Liver (tissue), 3 donors: ENCODE data around the gene GLT6D1.

Source experiments
- CTCF ChIP-seq: fragments of 150-350 bp; IDR thresholded peaks from 2 replicates; pipeline ENCODE4 v1.5.1; 2017; ENCODE audit warnings: improper control_type of control experiment, low read depth, low read length; ENCODE audit not compliant: missing input control
- EGR1 ChIP-seq, 2 donors: IDR thresholded peaks; 2 replicates each; pipeline ENCODE4 v1.6.1; 2016 to 2018; ENCODE audit warnings: antibody characterized with exemption in 2 of 2, low read depth in 2 of 2
- FOXA1 ChIP-seq: IDR thresholded peaks from 2 replicates; pipeline ENCODE4 v1.6.1; 2016; ENCODE audit warnings: antibody characterized with exemption
- GABPA ChIP-seq, 2 donors: IDR thresholded peaks in 1 of 2; conservative IDR thresholded peaks in 1 of 2; 2 replicates each; pipeline ENCODE4 v1.6.1; 2016; ENCODE audit warnings: antibody characterized with exemption in 2 of 2, mild to moderate bottlenecking in 1 of 2, moderate library complexity in 1 of 2
- JUND ChIP-seq, 2 donors: IDR thresholded peaks; 2 replicates each; pipeline ENCODE4 v1.6.1; 2016; ENCODE audit warnings: antibody characterized with exemption in 2 of 2
- MAX ChIP-seq: IDR thresholded peaks from 2 replicates; pipeline ENCODE4 v1.6.1; 2016; ENCODE audit warnings: antibody characterized with exemption
- RAD21 ChIP-seq, 2 donors: IDR thresholded peaks; 2 replicates each; pipeline ENCODE4 v1.6.1; 2016; ENCODE audit warnings: antibody characterized with exemption in 2 of 2, mild to moderate bottlenecking in 2 of 2
- SP1 ChIP-seq: IDR thresholded peaks from 2 replicates; pipeline ENCODE4 v1.6.1; 2018; ENCODE audit warnings: antibody characterized with exemption, mild to moderate bottlenecking
- YY1 ChIP-seq: IDR thresholded peaks from 2 replicates; pipeline ENCODE4 v1.6.1; 2016; ENCODE audit warnings: antibody characterized with exemption, mild to moderate bottlenecking
- ZBTB33 ChIP-seq: IDR thresholded peaks from 2 replicates; pipeline ENCODE4 v1.6.1; 2016; ENCODE audit warnings: antibody characterized with exemption
- TF ChIP-seq, protein P1 (sequence below): IDR thresholded peaks from 2 replicates; pipeline ENCODE4 v1.6.1; 2016; ENCODE audit warnings: antibody characterized with exemption, mild to moderate bottlenecking
- donor health status: healthy.
- donor health status: healthy.

DNA sequence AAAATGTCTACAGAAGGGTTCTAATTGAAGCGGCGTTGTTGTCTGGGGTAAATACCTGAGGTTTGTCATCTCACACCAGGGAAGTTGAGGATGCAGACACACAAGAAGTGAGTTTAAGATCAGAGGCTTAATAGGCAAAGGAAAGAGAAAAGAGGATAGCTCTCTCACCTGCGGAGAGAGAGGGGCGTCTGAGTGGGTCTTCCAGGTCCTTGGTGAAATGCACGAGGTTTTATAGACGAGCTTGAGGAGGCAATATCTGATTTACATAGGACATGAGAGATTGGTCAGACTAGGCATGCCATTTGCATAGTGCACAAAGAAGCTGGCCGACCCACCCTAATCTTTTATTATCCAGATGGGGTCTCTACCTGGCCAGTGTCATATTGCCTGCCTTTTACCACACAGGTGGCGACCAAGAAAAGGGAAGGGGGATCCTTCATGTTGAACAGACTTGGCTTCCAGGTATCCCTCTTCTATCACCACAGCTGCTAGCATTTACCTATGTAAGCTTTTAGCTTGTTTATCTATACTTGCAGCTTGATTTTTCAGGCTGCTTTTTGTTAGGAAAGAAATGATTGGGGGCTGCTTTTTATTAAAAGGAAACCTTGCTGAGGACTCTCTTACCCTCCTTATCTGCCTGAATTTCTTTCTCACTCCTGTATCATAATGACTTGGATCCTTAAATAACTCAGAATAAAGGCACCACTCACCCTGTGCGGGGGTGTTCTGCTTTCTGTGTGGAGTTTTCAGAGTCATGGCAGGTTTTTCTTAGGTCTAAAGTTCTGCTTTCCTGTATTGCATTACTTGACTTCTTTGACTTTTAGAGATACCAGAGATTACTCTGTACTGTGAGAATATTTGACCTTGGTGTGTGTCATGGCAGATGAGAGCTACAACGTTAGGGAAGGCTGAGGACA lies 9.4 kb upstream of the GLT6D1 start:
- no peak for TF ChIP-seq CTCF
- TF ChIP-seq MAX, result no peak
- no peak for TF ChIP-seq EGR1 (IDR thresholded peaks at IDR 0.05; ENCODE audit: low read depth in 2 of 2)
- no peak for TF ChIP-seq YY1
- no peak for TF ChIP-seq JUND (IDR thresholded peaks at IDR 0.05)
- TF ChIP-seq, protein P1, sequence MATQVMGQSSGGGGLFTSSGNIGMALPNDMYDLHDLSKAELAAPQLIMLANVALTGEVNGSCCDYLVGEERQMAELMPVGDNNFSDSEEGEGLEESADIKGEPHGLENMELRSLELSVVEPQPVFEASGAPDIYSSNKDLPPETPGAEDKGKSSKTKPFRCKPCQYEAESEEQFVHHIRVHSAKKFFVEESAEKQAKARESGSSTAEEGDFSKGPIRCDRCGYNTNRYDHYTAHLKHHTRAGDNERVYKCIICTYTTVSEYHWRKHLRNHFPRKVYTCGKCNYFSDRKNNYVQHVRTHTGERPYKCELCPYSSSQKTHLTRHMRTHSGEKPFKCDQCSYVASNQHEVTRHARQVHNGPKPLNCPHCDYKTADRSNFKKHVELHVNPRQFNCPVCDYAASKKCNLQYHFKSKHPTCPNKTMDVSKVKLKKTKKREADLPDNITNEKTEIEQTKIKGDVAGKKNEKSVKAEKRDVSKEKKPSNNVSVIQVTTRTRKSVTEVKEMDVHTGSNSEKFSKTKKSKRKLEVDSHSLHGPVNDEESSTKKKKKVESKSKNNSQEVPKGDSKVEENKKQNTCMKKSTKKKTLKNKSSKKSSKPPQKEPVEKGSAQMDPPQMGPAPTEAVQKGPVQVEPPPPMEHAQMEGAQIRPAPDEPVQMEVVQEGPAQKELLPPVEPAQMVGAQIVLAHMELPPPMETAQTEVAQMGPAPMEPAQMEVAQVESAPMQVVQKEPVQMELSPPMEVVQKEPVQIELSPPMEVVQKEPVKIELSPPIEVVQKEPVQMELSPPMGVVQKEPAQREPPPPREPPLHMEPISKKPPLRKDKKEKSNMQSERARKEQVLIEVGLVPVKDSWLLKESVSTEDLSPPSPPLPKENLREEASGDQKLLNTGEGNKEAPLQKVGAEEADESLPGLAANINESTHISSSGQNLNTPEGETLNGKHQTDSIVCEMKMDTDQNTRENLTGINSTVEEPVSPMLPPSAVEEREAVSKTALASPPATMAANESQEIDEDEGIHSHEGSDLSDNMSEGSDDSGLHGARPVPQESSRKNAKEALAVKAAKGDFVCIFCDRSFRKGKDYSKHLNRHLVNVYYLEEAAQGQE, result no peak
- no peak for TF ChIP-seq SP1
- no peak for TF ChIP-seq ZBTB33
- no peak for TF ChIP-seq FOXA1
- TF ChIP-seq GABPA (IDR thresholded peaks at IDR 0.05 in 1 of 2, conservative IDR thresholded peaks at IDR 0.05 in 1 of 2), result no peak
- TF ChIP-seq RAD21 (IDR thresholded peaks at IDR 0.05), result no peak
